Vagina (tissue), 2 donors: ENCODE results near the gene MRTFB. TPM values are rescaled to one million over a fixed set of nuclear protein-coding genes. Genes with fewer than 3 reads are reported as not detected.
A peak's percentile ranks its signal among the peaks of the same experiment; 100 is the strongest.

ENCODE experiments used
- DNase-seq, 2 donors: peaks; one replicate each; pipeline ENCODE4 v3.0.0-alpha.2; 2017; ENCODE audit errors: extremely low spot score in 2 of 2
- H3K27ac ChIP-seq: fragments of 200-600 bp; sonication (generic); one replicate; pipeline ENCODE4 v1.5.1; 2019
- H3K27me3 ChIP-seq: fragments of 200-600 bp; sonication (generic); one replicate; pipeline ENCODE4 v1.5.1; 2019
- H3K36me3 ChIP-seq, 2 donors: fragments of 200-600 bp; sonication (generic); one replicate each; pipeline ENCODE4 v1.5.1; 2017 to 2019
- H3K4me1 ChIP-seq: fragments of 200-600 bp; sonication (generic); one replicate; pipeline ENCODE4 v1.5.1; 2019
- H3K4me3 ChIP-seq, 2 donors: fragments of 200-600 bp; sonication (generic); 1 replicate in 1 of 2; 2 replicates in 1 of 2; pipeline ENCODE4 v1.5.1; 2016 to 2019
- H3K9me3 ChIP-seq: fragments of 200-600 bp; sonication (generic); one replicate; pipeline ENCODE4 v1.5.1; 2019
- CTCF ChIP-seq, 3 experiments: fragments of 450-650 bp in 2 of 3; fragments of 200-600 bp in 1 of 3; sonication (generic) in 1 of 3; IDR thresholded peaks; one replicate each; pipeline ENCODE4 v1.5.1; 2017 to 2019; ENCODE audit warnings: antibody characterized with exemption in 3 of 3, mild to moderate bottlenecking in 2 of 3, moderate library complexity in 2 of 3
- POLR2A ChIP-seq, 2 donors: fragments of 450-650 bp; IDR thresholded peaks; one replicate each; pipeline ENCODE4 v1.6.1; 2017; ENCODE audit warnings: antibody characterized with exemption in 2 of 2, mild to moderate bottlenecking in 2 of 2, moderate library complexity in 2 of 2
- POLR2AphosphoS5 ChIP-seq, 2 donors: sonication (generic); formaldehyde crosslinking; IDR thresholded peaks; one replicate each; pipeline ENCODE4 v1.9.0; 2017; ENCODE audit warnings: antibody characterized with exemption in 2 of 2, mild to moderate bottlenecking in 2 of 2, low read depth in 1 of 2; ENCODE audit not compliant: insufficient read depth in 1 of 2
- intact Hi-C: fragments of 100-400 bp; cut with DNase I; formaldehyde crosslinking; loops from one replicate; pipeline ENCODE4 v1.15.1; 2023
- total RNA-seq: library from RNA; depleted of rRNA; stranded (reverse); fragments of >200 nt; gene quantifications from one replicate; pipeline ENCODE4 v1.2.3, GENCODE V29; 2016

Gene MRTFB
- total RNA-seq, 1 donor from 2014 or later, result 103 TPM

GRCh38 chr16:14109077-14109775 lies 38.1 kb downstream of the MRTFB start:
- peak overlapping the region; percentile 70 for H3K27ac ChIP-seq
- TF ChIP-seq CTCF (IDR thresholded peaks at IDR 0.05) (no peak), POLR2AphosphoS5 (IDR thresholded peaks at IDR 0.05; ENCODE audit: insufficient read depth in 1 of 2, low read depth in 1 of 2) (peak in 1 of 2 donors; percentile 51), POLR2A (IDR thresholded peaks at IDR 0.05) (no peak)
- DNase-seq, result no peak
- H3K4me3 ChIP-seq, result no peak overlapping the region
- no peaks in the 10 kb centered on the region for H3K9me3 ChIP-seq
- H3K36me3 ChIP-seq, result no peaks in the 10 kb centered on the region
- peaks cover 87% of the 10 kb centered on the region for H3K4me1 ChIP-seq
- intact Hi-C loops, result no loop called here
- H3K27me3 ChIP-seq, result no peaks in the 10 kb centered on the region

- TF ChIP-seq POLR2A (IDR thresholded peaks at IDR 0.05) (no peak), POLR2AphosphoS5 (IDR thresholded peaks at IDR 0.05; ENCODE audit: insufficient read depth in 1 of 2, low read depth in 1 of 2) (no peak), CTCF (IDR thresholded peaks at IDR 0.05) (no peak)
- peaks cover 87% of the 10 kb centered on the region for H3K4me1 ChIP-seq
- DNase-seq, result no peak
- H3K27ac ChIP-seq, result peak overlapping the region; percentile 70
- H3K27me3 ChIP-seq, result no peaks in the 10 kb centered on the region
- no peak overlapping the region for H3K4me3 ChIP-seq
- no peaks in the 10 kb centered on the region for H3K9me3 ChIP-seq
- no peaks in the 10 kb centered on the region for H3K36me3 ChIP-seq
- intact Hi-C loops, result no loop called here
Measured at GRCh38 chr16:14109782-14110727, 38.9 kb downstream of the MRTFB start.

- no peak overlapping the region for H3K4me3 ChIP-seq
- H3K27me3 ChIP-seq, result no peaks in the 10 kb centered on the region
- no peak for DNase-seq
- intact Hi-C loops, result no loop called here
- H3K27ac ChIP-seq, result peak overlapping the region; percentile 70
- peaks cover 80% of the 10 kb centered on the region for H3K4me1 ChIP-seq
- TF ChIP-seq POLR2AphosphoS5 (IDR thresholded peaks at IDR 0.05; ENCODE audit: insufficient read depth in 1 of 2, low read depth in 1 of 2) (no peak), CTCF (IDR thresholded peaks at IDR 0.05) (no peak), POLR2A (IDR thresholded peaks at IDR 0.05) (no peak)
- no peaks in the 10 kb centered on the region for H3K36me3 ChIP-seq
- H3K9me3 ChIP-seq, result no peaks in the 10 kb centered on the region
Measured at GRCh38 chr16:14110728-14111251, 39.7 kb downstream of the MRTFB start.

- peaks cover 70% of the 10 kb centered on the region for H3K4me1 ChIP-seq
- H3K27ac ChIP-seq, result peak overlapping the region; percentile 70
- no peaks in the 10 kb centered on the region for H3K9me3 ChIP-seq
- no peak for DNase-seq
- H3K36me3 ChIP-seq, result no peaks in the 10 kb centered on the region
- intact Hi-C loops, result no loop called here
- H3K4me3 ChIP-seq, result no peak overlapping the region
- H3K27me3 ChIP-seq, result no peaks in the 10 kb centered on the region
- no peak for TF ChIP-seq CTCF (IDR thresholded peaks at IDR 0.05)
- no peak for TF ChIP-seq POLR2A (IDR thresholded peaks at IDR 0.05)
- no peak for TF ChIP-seq POLR2AphosphoS5 (IDR thresholded peaks at IDR 0.05; ENCODE audit: insufficient read depth in 1 of 2, low read depth in 1 of 2)
Measured at GRCh38 chr16:14111713-14112538, 40.8 kb downstream of the MRTFB start.
